HG02759 (cell line): ENCODE results near the gene MTA1.

Source experiments
- ATAC-seq: cut with Tn5 transposase; IDR thresholded peaks from one replicate; pipeline ENCODE4 v1.9.1; 2021; ENCODE audit warnings: mild to moderate bottlenecking, moderate library complexity; ENCODE audit not compliant: unreplicated experiment

Gene MTA1

GRCh38 chr14:105458571-105458970 is 38.9 kb downstream of the MTA1 start:
- ATAC-seq, result no peak

GRCh38 chr14:105460116-105460515 is 40.5 kb downstream of the MTA1 start:
- ATAC-seq, result no peak

- ATAC-seq, result no peak
Observed at GRCh38 chr14:105460616-105461015, 41.0 kb downstream of the MTA1 start.

DNA sequence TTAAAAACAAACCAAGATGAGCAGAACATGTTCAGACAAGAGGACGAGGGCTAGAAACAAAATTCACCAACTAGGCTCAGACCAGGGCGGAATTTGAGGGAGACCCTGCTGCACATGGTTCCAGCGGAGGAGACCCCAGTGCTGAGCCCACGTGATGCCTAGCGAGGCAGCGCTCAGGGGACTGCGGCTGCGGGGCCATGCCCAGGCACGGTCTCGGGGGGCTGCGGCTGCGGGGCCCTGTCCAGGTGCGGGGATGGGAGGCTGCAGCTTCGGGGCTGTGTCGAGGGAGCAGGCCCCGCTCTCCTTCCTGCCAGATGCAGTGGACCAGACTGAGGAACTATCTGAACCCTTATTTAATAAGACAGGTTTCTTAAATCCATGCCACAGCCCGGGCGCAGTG is 42.3 kb downstream of the MTA1 start:
- ATAC-seq, result no peak

- no peak for ATAC-seq
Observed at GRCh38 chr14:105464501-105464900, 44.9 kb downstream of the MTA1 start.

- ATAC-seq, result no peak
Observed at GRCh38 chr14:105465209-105466031, 45.8 kb downstream of the MTA1 start.

DNA sequence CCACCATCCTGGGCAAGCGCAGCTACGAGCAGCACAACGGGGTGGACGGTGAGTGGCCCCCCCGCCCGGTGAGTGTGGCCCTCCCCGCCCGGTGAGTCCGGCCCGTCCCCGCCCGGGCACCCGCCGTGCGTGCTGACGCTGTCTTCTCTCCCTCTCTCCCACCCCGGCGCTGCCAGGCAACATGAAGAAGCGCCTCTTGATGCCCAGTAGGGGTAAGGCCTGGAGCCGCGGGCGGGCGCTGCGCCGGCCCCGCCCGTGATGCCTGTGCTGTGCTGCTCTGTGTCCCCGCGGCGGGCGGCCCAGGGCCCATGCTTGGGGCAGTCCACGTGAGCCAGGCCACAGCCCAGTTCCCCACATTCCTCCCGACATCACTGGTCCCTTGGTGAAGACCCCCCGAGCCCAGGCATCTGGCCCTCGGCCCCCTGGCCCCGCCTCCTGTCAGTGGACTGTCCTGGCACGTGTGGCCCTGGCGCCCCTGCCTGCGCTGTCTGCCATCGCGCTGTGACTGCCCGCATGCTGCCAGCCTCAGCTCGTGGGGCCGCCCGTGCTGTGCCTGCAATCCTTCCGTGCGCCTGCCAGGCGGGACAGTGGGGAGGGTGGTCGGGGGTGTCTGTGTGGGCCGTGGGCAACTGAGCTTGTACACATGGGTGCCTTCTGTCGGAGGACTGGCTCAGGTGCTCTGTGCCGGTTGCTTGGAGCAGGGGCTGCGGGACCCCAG is 47.1 kb downstream of the MTA1 start:
- ATAC-seq, result no peak

DNA sequence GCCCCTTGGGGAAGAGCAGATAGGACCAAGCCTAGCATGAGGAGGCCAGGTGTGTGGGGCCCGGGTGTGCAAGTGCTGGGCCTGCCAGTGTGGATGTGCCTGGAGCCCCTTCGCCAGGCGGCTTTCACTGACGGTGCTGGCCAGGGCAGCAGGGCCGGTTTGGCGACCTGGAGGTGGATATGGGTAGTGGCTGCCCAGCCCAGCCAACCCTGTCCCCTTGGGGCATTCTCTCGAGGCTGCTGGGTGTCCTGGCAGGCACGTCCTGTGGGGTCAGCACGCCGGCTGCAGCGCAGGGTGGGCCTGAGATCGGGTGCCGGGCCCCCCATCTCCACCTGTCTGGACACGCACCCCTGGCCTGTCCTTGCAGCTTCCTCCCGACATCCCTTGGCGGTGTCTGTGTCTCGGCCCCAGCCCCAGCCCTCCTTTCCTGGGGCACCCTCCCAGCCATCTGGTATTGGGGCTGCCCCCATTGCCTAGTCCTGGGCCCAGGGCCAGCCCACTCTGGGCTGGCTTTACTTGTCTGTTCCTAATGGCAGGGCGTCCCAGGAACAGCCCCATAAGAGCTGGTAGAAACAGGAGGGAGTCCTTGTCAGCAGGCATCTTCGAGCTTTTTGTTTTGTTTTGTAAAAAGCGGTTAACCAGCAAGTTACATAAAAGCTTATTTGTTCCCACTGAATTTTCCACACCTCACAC is 47.8 kb downstream of the MTA1 start:
- no peak for ATAC-seq

DNA sequence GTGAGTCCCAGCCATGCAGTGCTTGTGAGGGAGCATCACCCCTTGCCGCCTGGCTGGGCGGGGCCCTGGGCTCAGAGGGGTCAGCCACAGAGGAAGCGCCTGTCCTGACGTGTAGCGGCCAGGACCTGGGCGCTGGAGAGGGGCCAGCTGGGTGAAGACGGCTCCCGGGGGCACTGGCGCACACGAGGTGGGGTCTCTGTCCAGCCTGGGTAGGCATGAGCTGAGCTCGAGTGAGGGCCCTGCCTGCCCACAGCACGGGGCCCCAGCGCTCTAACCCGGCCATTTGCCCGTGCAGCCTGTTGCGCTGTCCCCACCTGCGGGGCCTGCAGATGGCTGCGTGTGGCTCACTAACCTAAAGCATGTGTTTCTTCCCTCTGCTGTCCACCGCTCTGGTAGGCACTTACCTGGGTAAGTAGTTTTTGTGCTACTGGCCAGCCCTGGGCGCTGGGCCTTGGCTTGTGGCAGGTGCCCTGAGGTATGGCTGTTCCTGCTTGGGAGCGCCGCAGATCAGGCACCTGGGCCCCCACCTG is 48.4 kb downstream of the MTA1 start:
- no peak for ATAC-seq

DNA sequence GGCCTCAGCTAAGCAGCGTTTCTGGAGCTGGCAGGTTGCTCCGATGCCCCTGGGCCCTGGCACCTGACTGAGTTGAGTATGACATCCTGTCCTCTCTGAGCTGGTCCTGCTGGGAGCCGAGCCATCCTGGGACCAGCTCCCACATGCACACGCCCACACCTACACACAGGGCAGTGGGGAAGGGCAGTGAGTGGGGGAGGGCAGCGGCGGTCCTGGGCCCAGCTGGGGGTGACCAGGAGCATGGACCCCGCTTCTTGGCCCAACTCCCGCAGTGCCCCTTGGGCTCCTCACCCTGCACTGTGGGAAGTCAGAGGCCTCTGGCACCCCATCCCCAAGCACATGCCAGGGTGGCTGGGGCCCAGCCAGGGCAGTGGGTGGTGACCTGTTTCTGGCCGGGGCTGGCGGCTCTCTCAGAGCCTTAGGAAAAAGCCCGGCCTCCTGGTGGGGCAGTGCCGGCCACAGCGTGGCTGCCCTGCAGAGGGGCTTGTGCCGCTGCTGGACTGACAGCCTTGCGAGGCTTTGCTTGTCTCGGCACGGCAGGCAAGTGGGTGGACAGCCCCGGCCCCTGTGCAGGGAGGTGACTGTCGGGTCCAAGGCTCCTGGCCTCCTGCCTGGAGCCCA is 49.1 kb downstream of the MTA1 start:
- ATAC-seq, result no peak

DNA sequence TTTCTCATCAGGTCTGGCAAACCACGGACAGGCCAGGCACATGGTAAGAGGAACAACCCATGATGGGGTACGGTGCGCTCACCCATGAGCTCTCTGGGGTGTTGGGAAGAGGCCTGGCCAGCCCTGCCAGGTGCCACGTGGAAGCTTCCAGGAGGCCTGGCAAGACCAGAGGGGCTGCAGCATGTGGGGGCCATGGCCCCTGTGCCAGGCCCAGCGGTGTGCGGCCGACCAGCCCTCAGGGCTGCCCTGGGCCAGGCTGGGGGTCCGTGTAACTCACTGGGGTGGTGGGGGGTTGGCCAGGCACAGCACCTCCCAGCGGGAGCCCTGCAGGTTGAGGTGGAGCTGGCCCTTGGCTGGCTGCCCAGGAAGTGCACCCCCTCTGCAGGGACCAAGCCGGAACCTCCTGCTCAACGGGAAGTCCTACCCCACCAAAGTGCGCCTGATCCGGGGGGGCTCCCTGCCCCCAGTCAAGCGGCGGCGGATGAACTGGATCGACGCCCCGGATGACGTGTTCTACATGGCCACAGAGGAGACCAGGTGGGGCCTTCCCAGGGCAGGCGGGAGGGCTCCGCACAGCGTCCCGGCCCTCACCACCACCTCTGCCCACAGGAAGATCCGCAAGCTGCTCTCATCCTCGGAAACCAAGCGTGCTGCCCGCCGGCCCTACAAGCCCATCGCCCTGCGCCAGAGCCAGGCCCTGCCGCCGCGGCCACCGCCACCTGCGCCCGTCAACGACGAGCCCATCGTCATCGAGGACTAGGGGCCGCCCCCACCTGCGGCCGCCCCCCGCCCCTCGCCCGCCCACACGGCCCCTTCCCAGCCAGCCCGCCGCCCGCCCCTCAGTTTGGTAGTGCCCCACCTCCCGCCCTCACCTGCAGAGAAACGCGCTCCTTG is 50.1 kb downstream of the MTA1 start:
- ATAC-seq, result no peak

DNA sequence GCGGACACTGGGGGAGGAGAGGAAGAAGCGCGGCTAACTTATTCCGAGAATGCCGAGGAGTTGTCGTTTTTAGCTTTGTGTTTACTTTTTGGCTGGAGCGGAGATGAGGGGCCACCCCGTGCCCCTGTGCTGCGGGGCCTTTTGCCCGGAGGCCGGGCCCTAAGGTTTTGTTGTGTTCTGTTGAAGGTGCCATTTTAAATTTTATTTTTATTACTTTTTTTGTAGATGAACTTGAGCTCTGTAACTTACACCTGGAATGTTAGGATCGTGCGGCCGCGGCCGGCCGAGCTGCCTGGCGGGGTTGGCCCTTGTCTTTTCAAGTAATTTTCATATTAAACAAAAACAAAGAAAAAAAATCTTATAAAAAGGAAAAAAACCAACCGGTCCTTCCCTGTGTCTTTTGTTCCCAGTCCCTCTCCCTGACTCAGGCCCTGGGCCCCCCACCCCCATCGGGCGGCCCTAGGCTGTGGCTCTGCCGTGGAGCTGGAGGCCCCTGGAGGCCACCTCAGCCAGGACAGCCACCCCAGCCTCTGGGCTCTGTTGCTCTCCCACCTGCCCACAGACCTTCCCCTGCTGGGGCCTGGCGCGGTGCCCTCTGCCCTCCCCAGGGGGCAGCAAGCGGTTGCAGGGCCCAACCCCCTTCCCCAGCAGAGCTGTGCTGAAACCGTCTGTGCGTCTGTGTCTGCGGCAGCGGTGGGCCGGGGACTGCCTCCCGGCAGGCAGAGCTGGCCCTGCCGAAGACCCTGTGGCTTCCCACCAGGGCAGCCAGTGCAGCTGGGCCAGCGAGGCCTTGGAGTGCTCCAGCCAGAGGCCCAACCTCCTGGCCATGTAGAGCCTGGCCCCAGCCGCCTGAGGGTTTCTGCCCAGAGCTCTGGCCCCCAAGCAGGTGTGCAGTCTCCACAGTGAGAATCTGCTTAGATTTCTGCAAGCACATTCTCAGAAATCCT is 51.0 kb downstream of the MTA1 start:
- no peak for ATAC-seq

- ATAC-seq, result no peak
Observed at GRCh38 chr14:105471297-105471821, 51.7 kb downstream of the MTA1 start.

GRCh38 chr14:105471823-105472485 is 52.3 kb downstream of the MTA1 start:
- no peak for ATAC-seq

- ATAC-seq, result no peak
Observed at GRCh38 chr14:105472486-105472991, 52.9 kb downstream of the MTA1 start.

DNA sequence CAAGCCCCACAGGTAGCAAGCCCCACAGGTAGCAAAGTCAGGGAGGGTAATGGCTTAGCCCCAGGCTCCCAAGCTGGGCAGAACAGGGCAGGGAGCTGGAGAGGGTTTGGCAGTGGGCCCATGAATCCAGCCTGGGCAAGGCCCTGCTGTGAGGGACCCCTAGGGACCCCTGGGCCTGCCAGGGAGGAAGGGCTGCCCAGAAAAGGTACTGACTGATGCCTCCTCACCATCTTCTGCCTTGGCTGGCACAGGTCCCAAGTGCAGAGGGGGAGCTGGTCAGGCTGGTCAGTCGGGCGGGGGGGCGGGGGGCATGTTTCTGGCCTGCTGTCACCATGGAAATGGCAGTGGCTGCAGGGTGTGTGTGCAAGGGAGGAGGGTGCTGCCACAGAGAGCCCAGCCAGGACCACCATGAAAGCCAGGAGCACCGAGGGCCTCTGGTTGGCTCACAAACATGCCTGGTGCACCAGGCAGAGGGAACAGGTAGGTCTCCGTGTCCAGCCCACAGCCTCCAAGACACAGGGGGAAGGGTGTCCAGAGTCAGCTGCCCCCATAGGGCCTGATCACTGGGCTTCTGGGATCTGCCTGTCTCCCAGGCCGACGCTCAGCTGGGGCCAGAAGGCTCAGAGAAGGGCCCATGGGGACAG is 53.5 kb downstream of the MTA1 start:
- ATAC-seq, result no peak

- no peak for ATAC-seq
Observed at GRCh38 chr14:105473677-105474482, 54.3 kb downstream of the MTA1 start.
